ENCODE measurements around the gene GOLGA2.
"Not testable (repeated sequence)": the region's sequence is repeated elsewhere in the genome, so short reads cannot be mapped to it uniquely, and the experiment has no call there.

Gene GOLGA2

GRCh38 chr9:128293091-128293490, 17.3 kb upstream of the GOLGA2 start:
- FAIRE-seq (no peak), DNase-seq (ENCODE audit: insufficient read length, low spot score) (no peak)

- DNase-seq (ENCODE audit: insufficient read length, low spot score) (no peak), FAIRE-seq (no peak)
Measured at GRCh38 chr9:128292009-128292408, 16.2 kb upstream of the GOLGA2 start.

- no peak for DNase-seq (ENCODE audit: insufficient read length, low spot score)
Measured at GRCh38 chr9:128288273-128289004, 12.6 kb upstream of the GOLGA2 start.

GRCh38 chr9:128286440-128286839, 10.6 kb upstream of the GOLGA2 start:
- FAIRE-seq, result no peak
- DNase-seq (ENCODE audit: insufficient read length, low spot score), result no peak

More at GRCh38 chr9:128288273-128289004, 12.6 kb upstream of the GOLGA2 start:
- no peak for FAIRE-seq

GRCh38 chr9:128285033-128285784, 9.4 kb upstream of the GOLGA2 start:
- DNase-seq (ENCODE audit: insufficient read length, low spot score) (no peak), FAIRE-seq (no peak)

- FAIRE-seq (no peak), DNase-seq (ENCODE audit: insufficient read length, low spot score) (no peak)
Measured at GRCh38 chr9:128282500-128282899, 6.7 kb upstream of the GOLGA2 start.

GRCh38 chr9:128280084-128280622, 4.3 kb upstream of the GOLGA2 start:
- no peak for FAIRE-seq
- DNase-seq (ENCODE audit: insufficient read length, low spot score), result no peak

- not testable (repeated sequence) for FAIRE-seq; DNase-seq (ENCODE audit: insufficient read length, low spot score)
Measured at GRCh38 chr9:128279088-128280073, 3.6 kb upstream of the GOLGA2 start.

GRCh38 chr9:128276574-128277270, 915 bp upstream of the GOLGA2 start:
- FAIRE-seq, result no peak
- no peak for DNase-seq (ENCODE audit: insufficient read length, low spot score)

- DNase-seq (ENCODE audit: insufficient read length, low spot score) (peak; percentile 90), FAIRE-seq (peak; percentile 97)
Measured at GRCh38 chr9:128276008-128276573, 284 bp upstream of the GOLGA2 start, which contains the start of gene SWI5. Gene SWI5 (plus strand): TSS chr9:128276276.

GRCh38 chr9:128274245-128274644, 1.6 kb downstream of the GOLGA2 start:
- FAIRE-seq (no peak), DNase-seq (ENCODE audit: insufficient read length, low spot score) (no peak)

GRCh38 chr9:128271512-128271911, 4.3 kb downstream of the GOLGA2 start:
- no peak for DNase-seq (ENCODE audit: insufficient read length, low spot score)
- no peak for FAIRE-seq

- no peak for DNase-seq (ENCODE audit: insufficient read length, low spot score)
- no peak for FAIRE-seq
Measured at GRCh38 chr9:128271112-128271511, 4.7 kb downstream of the GOLGA2 start.

- FAIRE-seq (no peak), DNase-seq (ENCODE audit: insufficient read length, low spot score) (no peak)
Measured at GRCh38 chr9:128266868-128267590, 8.8 kb downstream of the GOLGA2 start.

GRCh38 chr9:128265348-128265847, 10.4 kb downstream of the GOLGA2 start:
- no peak for DNase-seq (ENCODE audit: insufficient read length, low spot score)
- FAIRE-seq, result no peak

- DNase-seq (ENCODE audit: insufficient read length, low spot score), result no peak
- no peak for FAIRE-seq
Measured at GRCh38 chr9:128262687-128263086, 13.1 kb downstream of the GOLGA2 start.

GRCh38 chr9:128260340-128260739, 15.5 kb downstream of the GOLGA2 start:
- FAIRE-seq (no peak), DNase-seq (ENCODE audit: insufficient read length, low spot score) (no peak)

- no peak for FAIRE-seq
- DNase-seq (ENCODE audit: insufficient read length, low spot score), result no peak
Measured at GRCh38 chr9:128259156-128259555, 16.7 kb downstream of the GOLGA2 start.

- DNase-seq (ENCODE audit: insufficient read length, low spot score), result no peak
- no peak for FAIRE-seq
Measured at GRCh38 chr9:128258326-128258725, 17.5 kb downstream of the GOLGA2 start.

Data from GM19239 (cell line).